ENCODE measurements around the gene CBX5. TPM values are rescaled to one million over a fixed set of nuclear protein-coding genes. Genes with fewer than 3 reads are reported as not detected.

CBX5 gene
- total and polyA plus RNA-seq, 2 experiments from 2014 or later, result 29.6 to 37.6 TPM

DNA sequence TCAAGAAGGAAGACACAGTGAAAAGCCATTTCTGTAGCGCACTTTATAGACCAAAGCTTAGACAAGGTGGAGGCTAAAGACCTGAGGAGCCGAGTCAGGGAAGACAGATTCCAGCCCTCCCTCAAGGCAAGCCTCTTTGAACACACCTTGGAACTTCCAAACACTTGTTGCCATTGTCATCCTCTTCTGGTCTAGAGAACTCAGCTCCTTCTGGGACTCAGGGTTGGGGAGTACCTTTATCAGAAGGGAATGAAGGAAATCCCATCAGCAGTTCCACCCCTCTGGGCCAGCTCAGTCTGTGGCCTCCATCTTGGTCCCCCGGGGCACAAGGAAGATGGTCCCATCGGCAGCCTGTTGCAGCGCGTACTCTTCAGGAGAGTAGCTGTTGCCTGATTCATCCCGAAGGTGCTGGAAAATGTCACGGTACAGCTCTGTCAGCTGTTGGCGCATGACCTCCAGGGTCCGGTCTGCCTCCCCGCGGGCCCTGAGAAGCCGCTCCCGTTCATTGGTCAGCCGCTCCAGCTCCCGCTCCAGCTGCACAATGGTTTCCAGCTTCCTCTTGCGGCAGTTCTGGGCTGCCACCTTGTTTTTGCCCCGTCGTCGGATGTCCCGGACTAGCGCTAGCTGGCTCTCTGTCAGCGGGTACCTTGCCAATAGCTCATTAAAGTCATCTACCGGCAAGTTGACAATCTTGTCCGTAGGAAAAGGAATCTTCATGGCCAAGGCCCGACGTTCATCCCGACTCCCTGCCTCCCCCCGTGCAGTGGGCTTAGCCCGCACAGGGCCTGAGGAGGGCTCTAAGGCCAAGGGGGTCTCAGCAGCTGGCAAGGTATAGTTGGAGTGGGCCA lies 12.4 kb upstream of the CBX5 start:
- Histone ChIP-seq H3F3A (ENCODE audit: insufficient read depth) (peaks cover 39% of the 10 kb centered on the region), H2AFZ (no peak overlapping the region), H3K4me1 (ENCODE audit: insufficient read depth) (no peaks in the 10 kb centered on the region), H3K9me2 (ENCODE audit: insufficient read depth) (no peaks in the 10 kb centered on the region), H4K20me1 (ENCODE audit: insufficient read depth) (no peaks in the 10 kb centered on the region), H3K27me3 (replicated peaks; ENCODE audit: insufficient read depth) (no peaks in the 10 kb centered on the region), H3K27ac (no peak overlapping the region), H3K79me2 (ENCODE audit: insufficient read depth) (no peaks in the 10 kb centered on the region), H3K4me2 (ENCODE audit: unreplicated experiment) (no peak overlapping the region), H3K4me3 (no peak overlapping the region), H3K9me3 (ENCODE audit: low read depth) (no peaks in the 10 kb centered on the region), H3K9ac (no peak overlapping the region), H3K36me3 (ENCODE audit: low read depth) (peaks cover 10% of the 10 kb centered on the region)
- TF ChIP-seq EZH2 (IDR thresholded peaks at IDR 0.05; ENCODE audit: insufficient read depth, poor library complexity, severe bottlenecking) (no peak), EZH2phosphoT487 (IDR thresholded peaks at IDR 0.05; ENCODE audit: insufficient read depth, low read depth) (no peak)
- in situ Hi-C loops (cut with MboI), result no loop called here
- DNase-seq, result no peak
- 75% methylated on average over 30 of the region's 30 CpGs for WGBS, 2 experiments (ENCODE audit: low coverage in 1 of 2, low lambda C conversion rate in 2 of 2, missing lambda C conversion rate in 2 of 2)

DNA sequence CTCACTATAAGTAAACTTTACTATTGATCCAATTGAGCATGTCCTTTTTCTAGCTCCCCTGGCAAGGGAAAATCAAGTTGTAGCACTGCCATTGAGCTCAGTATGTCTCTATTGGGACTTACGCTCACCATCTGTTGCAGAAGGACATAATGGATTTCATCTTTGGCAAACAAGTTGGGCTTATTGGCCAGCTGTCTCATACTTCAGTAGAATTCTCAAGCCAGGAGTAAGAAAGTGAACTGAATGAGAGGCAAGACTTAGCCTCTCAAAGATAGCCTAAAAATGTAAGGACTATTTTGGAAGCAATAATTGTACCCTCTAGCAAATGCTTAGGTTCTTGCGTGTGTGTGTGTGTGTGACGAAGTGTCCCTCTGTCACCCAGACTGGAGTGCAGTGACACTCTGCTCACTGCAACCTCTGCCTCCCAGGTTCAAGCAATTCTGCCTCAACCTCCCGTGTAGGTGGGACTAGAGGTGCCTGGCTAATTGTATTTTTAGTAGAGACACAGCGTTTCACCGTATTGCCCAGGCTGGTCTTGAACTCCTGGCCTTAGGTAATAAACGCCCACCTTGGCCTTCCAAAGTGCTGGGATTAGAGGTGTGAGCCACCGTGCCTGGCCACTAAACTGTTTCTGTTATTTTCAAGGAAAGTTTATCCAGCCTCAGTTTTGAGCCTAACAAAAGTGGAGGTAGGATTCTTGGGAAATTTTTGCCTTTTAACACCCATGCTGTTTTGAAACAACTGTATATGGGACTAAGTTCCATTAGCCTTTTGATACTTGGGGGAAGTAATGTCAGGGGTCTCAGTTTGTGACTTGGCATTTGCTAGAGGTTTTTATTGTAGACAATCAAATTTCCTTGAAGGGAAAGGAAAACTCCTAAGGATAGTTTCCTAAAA lies 7.6 kb upstream of the CBX5 start:
- Histone ChIP-seq H3K4me3 (no peak overlapping the region), H3K27ac (no peak overlapping the region), H4K20me1 (ENCODE audit: insufficient read depth) (peaks cover 31% of the 10 kb centered on the region), H3K27me3 (replicated peaks; ENCODE audit: insufficient read depth) (no peaks in the 10 kb centered on the region), H3K36me3 (ENCODE audit: low read depth) (peaks cover 52% of the 10 kb centered on the region), H3K79me2 (ENCODE audit: insufficient read depth) (peaks cover 30% of the 10 kb centered on the region), H3K9ac (no peak overlapping the region), H3K4me2 (ENCODE audit: unreplicated experiment) (no peak overlapping the region), H3K4me1 (ENCODE audit: insufficient read depth) (peaks cover 16% of the 10 kb centered on the region), H3K9me2 (ENCODE audit: insufficient read depth) (no peaks in the 10 kb centered on the region), H3K9me3 (ENCODE audit: low read depth) (no peaks in the 10 kb centered on the region), H3F3A (ENCODE audit: insufficient read depth) (peaks cover 87% of the 10 kb centered on the region), H2AFZ (no peak overlapping the region)
- in situ Hi-C loops (cut with MboI), result no loop called here
- WGBS, 2 experiments (ENCODE audit: low coverage in 1 of 2, low lambda C conversion rate in 2 of 2, missing lambda C conversion rate in 2 of 2), result 58 to 67% methylated on average over 8 of the region's 8 CpGs
- no peak for TF ChIP-seq EZH2 (IDR thresholded peaks at IDR 0.05; ENCODE audit: insufficient read depth, poor library complexity, severe bottlenecking)
- TF ChIP-seq EZH2phosphoT487 (IDR thresholded peaks at IDR 0.05; ENCODE audit: insufficient read depth, low read depth), result no peak
- DNase-seq, result peak; percentile 7

DNA sequence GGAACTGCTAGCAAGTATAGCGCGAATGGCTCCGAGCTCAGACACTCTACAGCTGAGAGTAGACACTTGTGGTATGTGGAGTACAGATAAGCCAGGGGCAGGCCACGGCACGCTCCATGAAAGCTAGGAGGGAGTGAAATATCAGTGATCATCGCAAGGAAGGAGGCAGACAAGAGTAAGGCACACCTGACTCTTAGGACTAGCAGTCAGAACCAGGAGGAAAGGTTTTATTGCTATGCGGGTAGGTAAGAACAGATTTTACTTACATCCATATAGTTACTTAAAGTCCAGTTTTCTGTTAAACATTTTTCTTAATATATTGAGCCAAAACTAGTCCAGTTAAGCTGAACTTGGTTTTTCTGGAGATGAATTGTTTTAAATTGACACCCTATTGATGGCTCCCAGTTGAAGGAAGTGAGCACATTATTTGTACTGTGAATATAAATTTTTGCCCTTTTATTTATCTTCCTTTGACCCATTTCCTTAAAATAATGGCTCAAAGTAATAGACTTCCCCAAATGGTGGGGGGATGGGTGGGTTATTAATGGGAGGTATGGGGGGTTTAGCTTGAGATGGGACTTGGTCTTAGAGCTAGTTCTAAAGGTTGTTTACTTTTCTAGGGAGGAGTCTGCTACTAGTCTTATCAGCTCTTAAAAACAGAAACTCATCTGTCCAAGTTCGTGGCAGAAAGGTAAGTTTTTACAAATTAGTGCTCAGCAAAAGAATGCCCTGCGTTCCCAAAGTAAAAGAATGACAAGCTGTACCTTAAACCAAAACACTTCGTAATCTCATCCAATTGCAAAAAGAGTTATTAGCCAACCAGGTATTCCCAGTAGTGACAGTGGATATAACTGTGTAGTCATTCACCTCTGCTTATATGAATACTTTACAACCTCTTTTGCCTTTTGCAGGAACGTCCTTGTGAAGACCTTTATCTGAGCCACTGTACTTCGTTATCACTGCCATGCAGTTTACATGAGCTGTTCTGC lies 6.4 kb upstream of the CBX5 start:
- Histone ChIP-seq H3F3A (ENCODE audit: insufficient read depth) (peaks cover 99% of the 10 kb centered on the region), H3K9me3 (ENCODE audit: low read depth) (no peaks in the 10 kb centered on the region), H2AFZ (no peak overlapping the region), H4K20me1 (ENCODE audit: insufficient read depth) (peaks cover 41% of the 10 kb centered on the region), H3K9ac (peak overlapping the region; percentile 4; the same call in 1 of the 2 replicates), H3K79me2 (ENCODE audit: insufficient read depth) (peaks cover 42% of the 10 kb centered on the region), H3K27me3 (replicated peaks; ENCODE audit: insufficient read depth) (no peaks in the 10 kb centered on the region), H3K36me3 (ENCODE audit: low read depth) (peaks cover 64% of the 10 kb centered on the region), H3K9me2 (ENCODE audit: insufficient read depth) (no peaks in the 10 kb centered on the region), H3K4me2 (ENCODE audit: unreplicated experiment) (no peak overlapping the region), H3K4me3 (no peak overlapping the region), H3K27ac (0 out of 2 replicates have a peak overlapping the region, but pooled peaks have one; percentile 10), H3K4me1 (ENCODE audit: insufficient read depth) (peaks cover 16% of the 10 kb centered on the region)
- no peak for DNase-seq
- TF ChIP-seq EZH2 (IDR thresholded peaks at IDR 0.05; ENCODE audit: insufficient read depth, poor library complexity, severe bottlenecking) (no peak), EZH2phosphoT487 (IDR thresholded peaks at IDR 0.05; ENCODE audit: insufficient read depth, low read depth) (no peak)
- 87 to 88% methylated on average over 12 of the region's 12 CpGs for WGBS, 2 experiments (ENCODE audit: low coverage in 1 of 2, low lambda C conversion rate in 2 of 2, missing lambda C conversion rate in 2 of 2)
- in situ Hi-C loops (cut with MboI), result no loop called here

Measured in GM23248 (cell line).